Measurements from ENCODE around the gene TSHZ2. TPM values are rescaled to one million over a fixed set of nuclear protein-coding genes. Genes with fewer than 3 reads are reported as not detected.

Gene TSHZ2
- total RNA-seq, 1 donor from 2014 or later, result 1.2 TPM

DNA sequence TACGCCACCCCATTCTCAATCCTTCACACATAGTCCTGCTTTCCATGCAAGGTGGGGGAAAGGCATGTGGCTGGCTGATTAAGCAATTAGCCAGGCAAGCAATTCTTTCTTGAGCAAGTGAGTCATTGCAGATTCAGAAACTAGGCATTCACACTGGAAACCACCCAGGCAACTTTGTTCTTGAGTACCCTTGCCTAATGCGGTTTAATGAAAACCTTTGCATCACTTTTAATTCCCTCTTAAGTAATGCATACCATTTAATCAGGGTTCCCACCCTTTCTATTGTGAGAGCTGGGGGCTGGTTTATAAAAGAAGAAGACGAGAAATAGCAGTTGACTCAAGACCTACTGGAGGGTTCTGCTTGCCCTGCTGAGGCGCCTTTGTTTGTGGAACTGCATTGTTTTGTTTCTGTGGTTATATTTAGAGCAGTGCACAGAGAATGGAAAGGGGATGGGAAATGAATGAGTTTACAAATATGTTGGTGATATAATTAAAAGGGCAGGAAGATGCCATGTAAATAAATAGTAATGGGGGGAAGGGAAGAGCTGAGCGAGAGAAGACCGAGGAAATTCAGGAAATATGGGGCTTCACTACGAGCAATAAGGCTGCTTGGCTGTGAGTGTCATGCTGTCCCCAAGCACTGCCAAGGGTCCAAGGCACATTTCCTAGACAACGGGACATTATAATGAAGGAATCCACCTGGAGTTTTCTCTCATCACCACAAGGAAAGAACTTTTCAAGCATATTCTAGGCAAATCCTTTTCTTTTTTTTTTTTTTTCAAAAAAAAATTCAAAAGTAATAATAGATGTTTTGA is 48.8 kb upstream of the TSHZ2 start:
- peak overlapping the region; percentile 94 for H3K27ac Mint-ChIP-seq (ENCODE audit: unreplicated experiment)
- H3K27me3 ChIP-seq (ENCODE audit: insufficient read depth, low read length), result no peaks in the 10 kb centered on the region
- TF ChIP-seq, protein P1, sequence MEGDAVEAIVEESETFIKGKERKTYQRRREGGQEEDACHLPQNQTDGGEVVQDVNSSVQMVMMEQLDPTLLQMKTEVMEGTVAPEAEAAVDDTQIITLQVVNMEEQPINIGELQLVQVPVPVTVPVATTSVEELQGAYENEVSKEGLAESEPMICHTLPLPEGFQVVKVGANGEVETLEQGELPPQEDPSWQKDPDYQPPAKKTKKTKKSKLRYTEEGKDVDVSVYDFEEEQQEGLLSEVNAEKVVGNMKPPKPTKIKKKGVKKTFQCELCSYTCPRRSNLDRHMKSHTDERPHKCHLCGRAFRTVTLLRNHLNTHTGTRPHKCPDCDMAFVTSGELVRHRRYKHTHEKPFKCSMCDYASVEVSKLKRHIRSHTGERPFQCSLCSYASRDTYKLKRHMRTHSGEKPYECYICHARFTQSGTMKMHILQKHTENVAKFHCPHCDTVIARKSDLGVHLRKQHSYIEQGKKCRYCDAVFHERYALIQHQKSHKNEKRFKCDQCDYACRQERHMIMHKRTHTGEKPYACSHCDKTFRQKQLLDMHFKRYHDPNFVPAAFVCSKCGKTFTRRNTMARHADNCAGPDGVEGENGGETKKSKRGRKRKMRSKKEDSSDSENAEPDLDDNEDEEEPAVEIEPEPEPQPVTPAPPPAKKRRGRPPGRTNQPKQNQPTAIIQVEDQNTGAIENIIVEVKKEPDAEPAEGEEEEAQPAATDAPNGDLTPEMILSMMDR (IDR thresholded peaks at IDR 0.05; ENCODE audit: insufficient read depth, low read depth, low read length), result no peak
- TF ChIP-seq EZH2 (IDR thresholded peaks at IDR 0.05; ENCODE audit: insufficient read depth, low read length), result no peak
- H3K4me3 ChIP-seq (ENCODE audit: insufficient read depth, low read depth, low read length), result no peak overlapping the region
- peak; percentile 100 for DNase-seq (ENCODE audit: low read depth)
- no peaks in the 10 kb centered on the region for H3K9me3 ChIP-seq (ENCODE audit: insufficient read depth, low read depth, low read length)
- no peaks in the 10 kb centered on the region for H3K27me3 Mint-ChIP-seq (ENCODE audit: low read depth, unreplicated experiment)
- no peaks in the 10 kb centered on the region for H3K36me3 Mint-ChIP-seq (ENCODE audit: low read depth, unreplicated experiment)
- no peak overlapping the region for H2AFZ ChIP-seq (ENCODE audit: low read depth, low read length)
- H3K9ac ChIP-seq (ENCODE audit: low read length), result peak overlapping the region; percentile 66
- no peaks in the 10 kb centered on the region for H4K20me1 ChIP-seq (ENCODE audit: insufficient read depth, low read length)
- peak overlapping the region; percentile 78 for H3K4me2 ChIP-seq (ENCODE audit: low read length)
- no peaks in the 10 kb centered on the region for H3K79me2 ChIP-seq (ENCODE audit: insufficient read depth, low read length)
- H3K4me3 Mint-ChIP-seq (ENCODE audit: unreplicated experiment), result no peak overlapping the region
- FAIRE-seq, result peak; percentile 37
- no peaks in the 10 kb centered on the region for H3K36me3 ChIP-seq (ENCODE audit: insufficient read depth, low read length)
- no peaks in the 10 kb centered on the region for H3K9me3 Mint-ChIP-seq (ENCODE audit: unreplicated experiment)
- peak overlapping the region; percentile 78 for H3K27ac ChIP-seq (ENCODE audit: low read depth, low read length)
- H3K4me1 Mint-ChIP-seq (ENCODE audit: low read depth, unreplicated experiment), result peaks cover 26% of the 10 kb centered on the region
- H3K4me1 ChIP-seq (ENCODE audit: insufficient read depth, low read length), result peaks cover 9% of the 10 kb centered on the region

DNA sequence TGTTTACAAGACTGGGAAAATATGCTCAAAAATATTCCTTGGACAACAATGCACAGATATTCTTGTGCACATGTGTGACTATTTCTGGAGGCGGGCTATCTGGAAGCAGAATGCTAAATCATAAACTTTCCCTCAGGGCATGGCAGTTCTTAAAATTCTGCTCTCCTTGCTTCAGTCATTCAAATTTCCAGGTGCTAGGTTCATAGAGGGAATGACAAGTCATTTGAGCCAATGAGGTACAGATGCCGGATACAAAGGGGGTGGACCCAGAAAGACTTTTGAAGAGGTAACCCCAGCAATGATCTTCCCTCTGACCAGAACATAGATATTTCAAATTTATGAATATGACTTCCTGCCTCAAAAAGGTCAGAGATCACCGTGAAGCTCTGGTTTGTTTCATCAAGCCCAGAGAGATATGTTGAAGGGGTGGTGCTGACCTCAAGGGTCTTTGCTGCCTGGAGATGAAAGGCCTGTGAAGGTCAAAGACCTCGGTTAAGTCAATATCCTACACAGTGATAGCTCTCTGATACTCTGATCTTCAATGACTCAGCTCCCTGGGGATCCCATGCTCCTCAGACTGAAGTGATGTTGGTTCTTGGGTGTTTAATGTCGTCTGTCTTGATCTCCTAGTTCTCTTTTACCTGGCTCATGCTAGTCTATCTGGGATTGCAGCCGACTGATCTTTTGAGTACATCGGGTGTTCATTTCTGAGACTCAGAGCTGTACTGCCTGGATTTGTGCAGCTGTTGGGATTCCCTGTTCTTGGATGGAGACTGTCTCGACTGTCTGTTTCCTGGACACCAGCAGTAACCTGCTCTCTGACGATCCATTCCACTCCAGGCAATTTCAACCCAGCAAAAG is 47.5 kb upstream of the TSHZ2 start:
- no peak overlapping the region for H3K27ac Mint-ChIP-seq (ENCODE audit: unreplicated experiment)
- no peaks in the 10 kb centered on the region for H4K20me1 ChIP-seq (ENCODE audit: insufficient read depth, low read length)
- no peak overlapping the region for H3K27ac ChIP-seq (ENCODE audit: low read depth, low read length)
- H3K9me3 Mint-ChIP-seq (ENCODE audit: unreplicated experiment), result peaks cover 2% of the 10 kb centered on the region
- no peak overlapping the region for H3K4me3 ChIP-seq (ENCODE audit: insufficient read depth, low read depth, low read length)
- H3K79me2 ChIP-seq (ENCODE audit: insufficient read depth, low read length), result no peaks in the 10 kb centered on the region
- peaks cover 26% of the 10 kb centered on the region for H3K4me1 Mint-ChIP-seq (ENCODE audit: low read depth, unreplicated experiment)
- no peaks in the 10 kb centered on the region for H3K36me3 Mint-ChIP-seq (ENCODE audit: low read depth, unreplicated experiment)
- no peaks in the 10 kb centered on the region for H3K9me3 ChIP-seq (ENCODE audit: insufficient read depth, low read depth, low read length)
- H3K27me3 Mint-ChIP-seq (ENCODE audit: low read depth, unreplicated experiment), result no peaks in the 10 kb centered on the region
- no peak overlapping the region for H3K9ac ChIP-seq (ENCODE audit: low read length)
- H3K4me3 Mint-ChIP-seq (ENCODE audit: unreplicated experiment), result no peak overlapping the region
- no peaks in the 10 kb centered on the region for H3K27me3 ChIP-seq (ENCODE audit: insufficient read depth, low read length)
- H2AFZ ChIP-seq (ENCODE audit: low read depth, low read length), result no peak overlapping the region
- TF ChIP-seq EZH2 (IDR thresholded peaks at IDR 0.05; ENCODE audit: insufficient read depth, low read length), result no peak
- TF ChIP-seq, protein P1 (IDR thresholded peaks at IDR 0.05; ENCODE audit: insufficient read depth, low read depth, low read length), result no peak
- H3K4me1 ChIP-seq (ENCODE audit: insufficient read depth, low read length), result peaks cover 9% of the 10 kb centered on the region
- FAIRE-seq, result no peak
- H3K4me2 ChIP-seq (ENCODE audit: low read length), result no peak overlapping the region
- no peaks in the 10 kb centered on the region for H3K36me3 ChIP-seq (ENCODE audit: insufficient read depth, low read length)
- no peak for DNase-seq (ENCODE audit: low read depth)

Measured in astrocyte (in vitro differentiated cells and primary cell).